Keratinocyte (primary cell): ENCODE results near the gene UBL7. TPM values are rescaled to one million over a fixed set of nuclear protein-coding genes. Genes with fewer than 3 reads are reported as not detected.

Source experiments
- DNase-seq: peaks from one replicate; pipeline ENCODE4 v3.0.0-alpha.2; 2011; ENCODE audit warnings: low read depth, missing footprints, low spot score
- FAIRE-seq: peaks from 2 replicates; lab custom pipeline; 2011; peaks lifted over from hg19 to GRCh38; lab: Jason Lieb, UNC
- H2AFZ ChIP-seq: 2 replicates; pipeline ENCODE4 v1.6.0; 2012; ENCODE audit warnings: low read length, control low read depth, inconsistent platforms; ENCODE audit not compliant: control insufficient read depth
- H3K27ac ChIP-seq: 2 replicates; pipeline ENCODE4 v1.5.1; 2011; ENCODE audit warnings: low read length; ENCODE audit not compliant: control insufficient read depth, insufficient read depth
- H3K27me3 ChIP-seq: 3 replicates; pipeline ENCODE4 v1.6.0; 2011; ENCODE audit warnings: low read length; ENCODE audit not compliant: control insufficient read depth, insufficient read depth; ENCODE audit errors: extremely low read depth
- H3K36me3 ChIP-seq, 2 experiments: 2 replicates in 1 of 2; 3 replicates in 1 of 2; pipeline ENCODE4 v1.5.1; 2011; ENCODE audit warnings: low read length in 2 of 2, mild to moderate bottlenecking in 1 of 2; ENCODE audit not compliant: control insufficient read depth in 2 of 2, insufficient read depth in 2 of 2; ENCODE audit errors: extremely low read depth in 1 of 2
- H3K4me1 ChIP-seq: 3 replicates; pipeline ENCODE4 v1.5.1; 2011; ENCODE audit warnings: low read length; ENCODE audit not compliant: control insufficient read depth, insufficient read depth; ENCODE audit errors: extremely low read depth
- H3K4me2 ChIP-seq: 3 replicates; pipeline ENCODE4 v1.6.0; 2011; ENCODE audit warnings: low read depth, low read length; ENCODE audit not compliant: control insufficient read depth, insufficient read depth; ENCODE audit errors: extremely low read depth
- H3K4me3 ChIP-seq, 3 experiments: fragments of 200-600 bp in 1 of 3; sonication (generic) in 1 of 3; 2 replicates in 2 of 3; 3 replicates in 1 of 3; pipeline ENCODE4 v1.5.1; 2011 to 2016; ENCODE audit warnings: low read length in 3 of 3, mild to moderate bottlenecking in 3 of 3, control low read depth in 2 of 3, inconsistent platforms in 1 of 3, low read depth in 1 of 3, mixed read lengths in 1 of 3, mixed run types in 1 of 3, moderate library complexity in 1 of 3; ENCODE audit not compliant: control insufficient read depth in 2 of 3, insufficient read depth in 2 of 3; ENCODE audit errors: extremely low read depth in 1 of 3
- H3K79me2 ChIP-seq: 2 replicates; pipeline ENCODE4 v1.6.0; 2012; ENCODE audit warnings: low read length; ENCODE audit not compliant: control insufficient read depth, insufficient read depth
- H3K9ac ChIP-seq: 3 replicates; pipeline ENCODE4 v1.6.0; 2011; ENCODE audit warnings: low read length; ENCODE audit not compliant: control insufficient read depth, insufficient read depth; ENCODE audit errors: extremely low read depth
- H3K9me1 ChIP-seq: 3 replicates; pipeline ENCODE4 v1.6.0; 2011; ENCODE audit warnings: low read length; ENCODE audit not compliant: control insufficient read depth, insufficient read depth; ENCODE audit errors: extremely low read depth
- H3K9me3 ChIP-seq: 2 replicates; pipeline ENCODE4 v1.5.1; 2012; ENCODE audit warnings: low read depth, low read length; ENCODE audit not compliant: control insufficient read depth
- H4K20me1 ChIP-seq: 3 replicates; pipeline ENCODE4 v1.6.0; 2011; ENCODE audit warnings: low read length; ENCODE audit not compliant: control insufficient read depth, insufficient read depth; ENCODE audit errors: extremely low read depth
- CTCF ChIP-seq, 3 experiments: IDR thresholded peaks in 1 of 3; conservative IDR thresholded peaks in 1 of 3; optimal IDR thresholded peaks in 1 of 3; 2 replicates in 2 of 3; 3 replicates in 1 of 3; pipeline versions ENCODE3 to v1.5.1; 2011; ENCODE audit warnings: low read length in 3 of 3, mild to moderate bottlenecking in 3 of 3, moderate library complexity in 2 of 3, control low read depth in 1 of 3, inconsistent platforms in 1 of 3; ENCODE audit not compliant: insufficient read depth in 2 of 3; ENCODE audit errors: extremely low read depth in 1 of 3
- EZH2 ChIP-seq: IDR thresholded peaks from one replicate; pipeline ENCODE4 v1.6.1; 2012; ENCODE audit warnings: inconsistent platforms, mild to moderate bottlenecking, low read length, moderate library complexity
- dilution Hi-C: fragments of 300-500 bp; cut with MboI; formaldehyde crosslinking; loops from one replicate; pipeline ENCODE4 v1.7.0; 2020; ENCODE audit warnings: low sequenced_read_pairs; ENCODE audit not compliant: extremely low pct_ligation_motif_present
- polyA plus RNA-seq, 5 experiments: library from polyadenylated mRNA; depleted of rRNA in 3 of 5; stranded (reverse) in 3 of 5; stranded (forward) in 1 of 5; unstranded in 1 of 5; fragments of >200 nt; gene quantifications; 1 replicate in 1 of 5; 2 replicates in 3 of 5; 3 replicates in 1 of 5; pipeline versions ENCODE4 v1.2.1 to v1.2.3, GENCODE V29; 2011 to 2012; ENCODE audit warnings: missing spikeins in 2 of 5, low read depth in 1 of 5, low replicate concordance in 1 of 5

The UBL7 gene
- polyA plus RNA-seq, 1 donor (not counting 4 experiments of a cell fraction or from before 2014, with no cell fraction given) = 45.8 TPM

GRCh38 chr15:74417225-74417624 lies 43.7 kb downstream of the UBL7 start:
- no peaks in the 10 kb centered on the region for H3K27me3 ChIP-seq
- H3K9ac ChIP-seq = no peak overlapping the region
- DNase-seq = no peak
- TF ChIP-seq EZH2 = no peak
- TF ChIP-seq CTCF (optimal IDR thresholded peaks at IDR 0.05 in 1 of 3, IDR thresholded peaks at IDR 0.05 in 1 of 3, conservative IDR thresholded peaks at IDR 0.05 in 1 of 3; ENCODE audit: extremely low read depth in 1 of 3, insufficient read depth in 2 of 3, low read length in 3 of 3) = no peak
- H3K36me3 ChIP-seq = peaks cover 45 to 56% of the 10 kb centered on the region in 2 experiments
- dilution Hi-C loops = no loop called here
- peaks cover 2% of the 10 kb centered on the region for H4K20me1 ChIP-seq
- H3K79me2 ChIP-seq = peaks cover 65% of the 10 kb centered on the region
- no peaks in the 10 kb centered on the region for H3K9me3 ChIP-seq
- no peak overlapping the region for H3K27ac ChIP-seq
- no peak for FAIRE-seq
- peaks cover 5% of the 10 kb centered on the region for H3K9me1 ChIP-seq
- no peak overlapping the region for H3K4me3 ChIP-seq
- H2AFZ ChIP-seq = no peak overlapping the region
- peaks cover 22% of the 10 kb centered on the region for H3K4me1 ChIP-seq
- no peak overlapping the region for H3K4me2 ChIP-seq

- no peaks in the 10 kb centered on the region for H3K9me3 ChIP-seq
- H4K20me1 ChIP-seq = peaks cover 2% of the 10 kb centered on the region
- H3K36me3 ChIP-seq = peaks cover 51 to 64% of the 10 kb centered on the region in 2 experiments
- H3K27ac ChIP-seq = no peak overlapping the region
- no peak overlapping the region for H3K9ac ChIP-seq
- H3K4me3 ChIP-seq = no peak overlapping the region
- H3K79me2 ChIP-seq = peaks cover 55% of the 10 kb centered on the region
- DNase-seq (no peak), FAIRE-seq (peak; percentile 17)
- peaks cover 16% of the 10 kb centered on the region for H3K4me1 ChIP-seq
- H3K9me1 ChIP-seq = peaks cover 5% of the 10 kb centered on the region
- no peak overlapping the region for H3K4me2 ChIP-seq
- H3K27me3 ChIP-seq = no peaks in the 10 kb centered on the region
- TF ChIP-seq EZH2 (no peak), CTCF (optimal IDR thresholded peaks at IDR 0.05 in 1 of 3, IDR thresholded peaks at IDR 0.05 in 1 of 3, conservative IDR thresholded peaks at IDR 0.05 in 1 of 3; ENCODE audit: extremely low read depth in 1 of 3, insufficient read depth in 2 of 3, low read length in 3 of 3) (no peak)
- H2AFZ ChIP-seq = no peak overlapping the region
- dilution Hi-C loops = no loop called here
Measured at GRCh38 chr15:74415966-74416916, 44.7 kb downstream of the UBL7 start.
